ENCODE measurements around the gene FASN. TPM values are rescaled to one million over a fixed set of nuclear protein-coding genes. Genes with fewer than 3 reads are reported as not detected.
"Not testable (repeated sequence)": the region's sequence is repeated elsewhere in the genome, so short reads cannot be mapped to it uniquely, and the experiment has no call there.

Gene FASN
- total RNA-seq, 1 donor from 2014 or later, result 134 TPM

GRCh38 chr17:82138511-82138992 lies 40.5 kb upstream of the FASN start:
- Mint-ChIP-seq H3K27ac (ENCODE audit: unreplicated experiment) (no peak overlapping the region), H3K4me3 (ENCODE audit: unreplicated experiment) (no peak overlapping the region), H3K27me3 (ENCODE audit: unreplicated experiment) (no peaks in the 10 kb centered on the region), H3K9me3 (ENCODE audit: unreplicated experiment) (no peaks in the 10 kb centered on the region), H3K36me3 (ENCODE audit: unreplicated experiment) (peaks cover 5% of the 10 kb centered on the region), H3K4me1 (ENCODE audit: unreplicated experiment) (peaks cover 13% of the 10 kb centered on the region)
- DNase-seq (ENCODE audit: extremely low spot score, unreplicated experiment), result no peak
- no peak for TF ChIP-seq CTCF (IDR thresholded peaks at IDR 0.05)

DNA sequence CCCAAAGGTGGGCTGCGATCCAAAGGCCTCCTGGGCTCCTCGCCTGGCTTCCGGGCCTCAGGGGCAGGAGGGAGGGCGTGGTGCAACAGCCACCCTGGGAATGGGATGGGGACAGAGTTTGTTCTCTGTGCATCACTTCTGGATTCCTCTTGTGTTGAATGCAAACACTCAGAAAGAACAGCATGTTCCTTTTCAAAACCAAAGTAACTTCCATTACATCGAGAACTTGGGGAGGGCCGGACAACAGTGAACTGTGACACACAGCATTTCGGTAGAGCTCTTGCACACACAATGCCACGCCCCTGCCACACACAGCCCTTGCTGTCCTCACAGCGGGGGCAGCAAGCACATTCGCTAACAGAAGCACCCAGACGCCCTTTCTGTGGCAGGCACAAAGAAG lies 36.1 kb upstream of the FASN start:
- H3K4me3 Mint-ChIP-seq (ENCODE audit: unreplicated experiment), result no peak overlapping the region
- H3K9me3 Mint-ChIP-seq (ENCODE audit: unreplicated experiment), result no peaks in the 10 kb centered on the region
- TF ChIP-seq CTCF (IDR thresholded peaks at IDR 0.05), result no peak
- H3K27ac Mint-ChIP-seq (ENCODE audit: unreplicated experiment), result peak overlapping the region; percentile 59
- H3K27me3 Mint-ChIP-seq (ENCODE audit: unreplicated experiment), result no peaks in the 10 kb centered on the region
- peaks cover 5% of the 10 kb centered on the region for H3K36me3 Mint-ChIP-seq (ENCODE audit: unreplicated experiment)
- no peak for DNase-seq (ENCODE audit: extremely low spot score, unreplicated experiment)
- peaks cover 12% of the 10 kb centered on the region for H3K4me1 Mint-ChIP-seq (ENCODE audit: unreplicated experiment)

DNA sequence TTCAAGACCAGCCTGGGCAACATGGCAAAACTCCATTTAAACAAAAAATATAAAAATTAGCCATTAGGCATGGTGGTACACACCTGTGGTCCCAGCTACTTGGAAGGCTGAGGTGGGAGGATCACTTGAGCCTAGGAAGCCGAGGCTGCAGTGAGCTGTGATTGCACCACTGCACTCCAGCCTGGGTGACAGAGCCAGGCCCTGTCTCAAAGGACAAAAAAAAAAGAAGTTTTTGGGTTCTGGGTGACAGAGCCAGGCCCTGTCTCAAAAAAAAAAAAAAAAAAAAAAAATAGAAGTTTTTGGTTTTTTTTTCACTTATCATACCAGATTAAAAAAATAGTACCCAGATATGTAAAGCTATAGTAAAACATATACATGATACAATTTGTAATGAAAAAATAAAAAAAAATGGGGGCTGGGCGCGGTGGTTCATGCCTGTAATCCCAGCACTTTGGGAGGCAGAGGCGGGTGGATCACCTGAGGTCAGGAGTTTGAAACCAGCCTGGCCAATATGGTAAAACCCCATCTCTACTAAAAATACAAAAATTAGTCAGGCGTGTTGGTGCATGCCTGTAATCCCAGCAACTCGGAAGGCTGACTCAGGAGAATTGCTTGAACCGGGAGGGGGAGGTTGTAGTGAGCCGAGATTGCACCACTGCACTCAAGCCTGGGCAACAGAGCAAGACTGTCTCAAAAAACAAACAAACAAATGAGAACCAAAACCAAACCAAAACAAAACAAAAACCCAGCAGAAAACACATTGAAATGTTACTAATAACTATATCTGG lies 35.3 kb upstream of the FASN start:
- not testable (repeated sequence) for DNase-seq (ENCODE audit: extremely low spot score, unreplicated experiment); H3K27me3 Mint-ChIP-seq (ENCODE audit: unreplicated experiment); H3K9me3 Mint-ChIP-seq (ENCODE audit: unreplicated experiment); H3K4me3 Mint-ChIP-seq (ENCODE audit: unreplicated experiment); H3K36me3 Mint-ChIP-seq (ENCODE audit: unreplicated experiment)
- Mint-ChIP-seq H3K4me1 (ENCODE audit: unreplicated experiment) (peaks cover 12% of the 10 kb centered on the region), H3K27ac (ENCODE audit: unreplicated experiment) (peak overlapping the region; percentile 59)

- no peaks in the 10 kb centered on the region for H3K27me3 Mint-ChIP-seq (ENCODE audit: unreplicated experiment)
- TF ChIP-seq CTCF (IDR thresholded peaks at IDR 0.05), result peak; percentile 7
- no peak overlapping the region for H3K4me3 Mint-ChIP-seq (ENCODE audit: unreplicated experiment)
- H3K36me3 Mint-ChIP-seq (ENCODE audit: unreplicated experiment), result peaks cover 17% of the 10 kb centered on the region
- no peak overlapping the region for H3K27ac Mint-ChIP-seq (ENCODE audit: unreplicated experiment)
- H3K4me1 Mint-ChIP-seq (ENCODE audit: unreplicated experiment), result peaks cover 6% of the 10 kb centered on the region
- DNase-seq (ENCODE audit: extremely low spot score, unreplicated experiment), result no peak
- no peaks in the 10 kb centered on the region for H3K9me3 Mint-ChIP-seq (ENCODE audit: unreplicated experiment)
Observed at GRCh38 chr17:82129095-82129494, 31.1 kb upstream of the FASN start.

GRCh38 chr17:82128287-82128686 lies 30.3 kb upstream of the FASN start:
- no peak for TF ChIP-seq CTCF (IDR thresholded peaks at IDR 0.05)
- Mint-ChIP-seq H3K4me3 (ENCODE audit: unreplicated experiment) (no peak overlapping the region), H3K27me3 (ENCODE audit: unreplicated experiment) (no peaks in the 10 kb centered on the region), H3K4me1 (ENCODE audit: unreplicated experiment) (no peaks in the 10 kb centered on the region), H3K27ac (ENCODE audit: unreplicated experiment) (no peak overlapping the region), H3K9me3 (ENCODE audit: unreplicated experiment) (no peaks in the 10 kb centered on the region), H3K36me3 (ENCODE audit: unreplicated experiment) (peaks cover 22% of the 10 kb centered on the region)
- DNase-seq (ENCODE audit: extremely low spot score, unreplicated experiment), result no peak

All from osteocyte (in vitro differentiated cells).